Cardiac fibroblast (primary cell): Measurements from ENCODE around the gene EHMT1.

Experiments
- DNase-seq, 2 donors: peaks; one replicate each; pipeline versions ENCODE4 v3.0.0 to v3.0.0-alpha.2; 2010; ENCODE audit warnings: low read depth in 2 of 2
- H3K4me3 ChIP-seq, 2 donors: replicated peaks in 1 of 2; 1 replicate in 1 of 2; 2 replicates in 1 of 2; pipeline ENCODE4 v1.5.1; 2011; ENCODE audit warnings: low read depth in 2 of 2, low read length in 2 of 2, mild to moderate bottlenecking in 2 of 2, moderate library complexity in 1 of 2
- TF ChIP-seq, protein P1 (sequence below): IDR thresholded peaks from one replicate; pipeline ENCODE4 v1.5.1; 2011; ENCODE audit warnings: low read depth, mild to moderate bottlenecking, low read length, inconsistent platforms

EHMT1 gene

DNA sequence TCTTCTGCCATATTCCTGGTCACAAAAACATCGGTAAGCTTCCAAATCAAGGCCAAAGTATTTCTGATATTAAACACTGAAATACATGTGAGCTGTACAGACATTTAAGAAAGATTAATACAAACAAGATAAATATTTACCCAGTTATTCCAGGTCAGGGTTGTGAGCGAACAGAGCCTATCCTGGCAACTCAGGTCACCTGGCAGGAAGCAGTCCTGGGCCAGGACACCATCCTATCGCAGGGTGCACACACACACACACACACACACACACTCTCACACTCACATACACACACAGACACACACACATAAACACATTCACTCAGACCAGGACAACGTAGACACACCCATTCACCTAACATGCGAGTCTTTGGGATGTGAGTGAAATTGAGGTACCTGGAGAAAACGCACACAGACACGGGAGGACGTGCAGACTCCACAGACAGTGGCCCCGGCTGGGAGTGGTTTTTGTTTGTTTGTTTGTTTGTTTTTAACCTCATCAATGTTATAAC, 176.4 kb downstream of the EHMT1 start:
- no peak for DNase-seq
- H3K4me3 ChIP-seq, result no peak overlapping the region
- TF ChIP-seq, protein P1, sequence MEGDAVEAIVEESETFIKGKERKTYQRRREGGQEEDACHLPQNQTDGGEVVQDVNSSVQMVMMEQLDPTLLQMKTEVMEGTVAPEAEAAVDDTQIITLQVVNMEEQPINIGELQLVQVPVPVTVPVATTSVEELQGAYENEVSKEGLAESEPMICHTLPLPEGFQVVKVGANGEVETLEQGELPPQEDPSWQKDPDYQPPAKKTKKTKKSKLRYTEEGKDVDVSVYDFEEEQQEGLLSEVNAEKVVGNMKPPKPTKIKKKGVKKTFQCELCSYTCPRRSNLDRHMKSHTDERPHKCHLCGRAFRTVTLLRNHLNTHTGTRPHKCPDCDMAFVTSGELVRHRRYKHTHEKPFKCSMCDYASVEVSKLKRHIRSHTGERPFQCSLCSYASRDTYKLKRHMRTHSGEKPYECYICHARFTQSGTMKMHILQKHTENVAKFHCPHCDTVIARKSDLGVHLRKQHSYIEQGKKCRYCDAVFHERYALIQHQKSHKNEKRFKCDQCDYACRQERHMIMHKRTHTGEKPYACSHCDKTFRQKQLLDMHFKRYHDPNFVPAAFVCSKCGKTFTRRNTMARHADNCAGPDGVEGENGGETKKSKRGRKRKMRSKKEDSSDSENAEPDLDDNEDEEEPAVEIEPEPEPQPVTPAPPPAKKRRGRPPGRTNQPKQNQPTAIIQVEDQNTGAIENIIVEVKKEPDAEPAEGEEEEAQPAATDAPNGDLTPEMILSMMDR, result no peak

DNA sequence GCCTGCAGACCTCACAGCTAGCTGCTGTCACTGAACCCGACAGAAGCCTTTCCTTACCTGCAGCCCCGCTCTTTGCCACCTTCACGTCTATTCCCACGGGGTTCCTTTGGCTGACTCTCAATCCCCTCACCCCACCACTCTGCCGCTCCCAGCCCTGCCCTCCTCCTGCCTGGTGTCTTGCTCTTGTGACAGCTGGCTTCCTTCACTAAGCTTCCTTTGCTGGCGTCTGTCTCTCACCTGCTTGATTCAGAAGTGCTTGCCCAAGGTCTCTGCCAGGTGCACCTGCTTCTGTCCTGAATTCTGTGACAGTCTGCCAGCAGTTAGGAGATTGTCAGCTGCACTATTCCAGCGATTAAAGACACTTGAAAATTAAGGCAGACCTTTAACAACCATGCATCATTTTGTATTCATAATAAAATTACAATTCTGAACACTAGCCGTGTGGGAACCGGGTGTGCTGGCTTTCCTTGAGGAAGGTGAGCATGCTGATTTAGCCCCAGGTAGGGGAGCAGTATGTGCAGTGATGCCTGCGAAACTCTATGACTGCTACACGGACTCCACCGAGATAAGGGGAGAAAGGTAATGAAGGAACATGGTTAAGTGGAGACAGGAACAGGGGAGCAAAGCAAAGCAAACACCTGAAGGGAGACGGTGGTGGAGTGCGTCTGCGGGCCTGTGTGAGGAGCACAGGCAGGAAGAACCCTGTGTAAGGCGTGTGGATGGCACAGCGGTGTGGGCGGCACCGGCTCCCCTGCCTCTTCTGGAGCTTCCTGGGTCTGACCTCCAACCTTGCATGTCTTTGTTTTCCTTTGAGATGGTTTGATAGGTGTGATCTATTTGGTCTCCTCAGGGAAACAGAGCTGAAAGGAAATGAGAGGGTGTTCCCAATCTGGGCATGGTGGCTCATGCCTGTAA, 178.7 kb downstream of the EHMT1 start:
- H3K4me3 ChIP-seq, result no peak overlapping the region
- no peak for DNase-seq
- TF ChIP-seq, protein P1, result no peak

DNA sequence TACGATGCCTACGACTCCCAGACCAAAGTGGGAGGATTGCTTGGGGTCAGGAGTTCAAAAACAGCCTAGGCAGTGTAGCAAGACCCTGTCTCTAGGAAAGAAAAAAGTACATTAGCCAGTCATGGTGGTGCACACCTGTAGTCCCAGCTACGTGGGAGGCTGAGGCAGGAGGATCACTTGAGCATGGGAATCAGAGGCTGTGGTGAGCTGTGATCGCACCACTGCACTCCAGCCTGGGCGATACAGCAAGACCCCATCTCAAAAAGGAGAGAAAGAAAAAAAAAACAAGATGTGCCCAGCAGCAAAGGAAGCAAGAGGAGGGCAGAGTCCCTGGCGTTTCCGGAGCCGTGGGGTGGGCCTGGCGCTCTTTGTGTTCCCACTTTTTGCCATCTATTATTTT, 179.3 kb downstream of the EHMT1 start:
- no peak for DNase-seq
- no peak overlapping the region for H3K4me3 ChIP-seq
- TF ChIP-seq, protein P1, result no peak

DNA sequence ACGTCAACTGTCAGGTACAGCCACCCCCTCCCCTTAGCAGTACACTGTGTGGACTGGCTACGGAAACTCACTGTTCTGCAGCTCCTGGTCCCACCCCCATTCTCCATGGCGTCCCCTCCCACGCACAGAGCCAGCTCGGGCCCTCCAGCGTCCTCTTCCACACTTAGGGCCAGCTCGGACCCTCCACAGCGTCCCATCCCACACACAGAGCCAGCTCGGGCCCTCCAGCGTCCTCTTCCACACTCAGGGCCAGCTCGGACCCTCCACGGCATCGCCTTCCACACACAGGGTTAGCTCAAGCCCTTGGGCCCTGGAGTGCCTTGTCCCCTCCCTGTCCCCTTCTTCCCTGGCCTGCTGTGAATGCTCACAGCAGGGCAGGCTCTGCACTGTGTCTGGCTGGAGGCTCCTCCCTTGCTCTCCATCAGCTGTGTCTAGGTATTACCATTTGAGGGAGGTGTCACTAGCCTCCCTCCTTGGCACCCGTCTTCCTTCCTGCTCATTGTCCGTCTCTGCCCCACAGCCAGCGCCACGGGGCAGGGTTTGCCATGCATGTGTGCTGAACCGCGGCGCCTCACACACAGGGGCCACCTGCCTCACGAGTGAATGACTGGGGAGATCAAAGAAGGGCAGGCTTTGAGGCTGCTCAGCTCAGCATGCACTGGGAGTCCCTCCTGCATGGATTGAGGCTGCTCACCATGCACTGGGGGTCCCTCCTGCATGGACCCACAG, 180.3 kb downstream of the EHMT1 start:
- DNase-seq, result no peak
- H3K4me3 ChIP-seq, result no peak overlapping the region
- TF ChIP-seq, protein P1, result no peak

DNA sequence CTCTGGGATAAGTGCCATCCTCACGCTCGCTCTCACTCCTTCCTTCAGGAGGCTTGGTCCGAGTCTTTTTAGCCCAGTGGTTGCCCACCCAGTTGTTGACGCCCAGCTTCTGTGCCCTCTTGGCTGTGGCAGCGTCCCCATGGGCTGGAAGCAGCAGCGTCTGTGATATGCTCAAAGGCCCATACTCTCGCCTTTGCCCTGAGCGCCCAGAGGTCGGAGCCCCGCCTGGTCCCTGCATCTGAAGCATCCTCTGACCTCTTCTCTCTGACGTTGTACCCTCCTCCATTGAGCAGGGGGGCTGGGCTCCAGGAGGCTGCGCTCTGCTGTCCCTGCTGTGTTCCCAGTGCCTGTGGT, 180.8 kb downstream of the EHMT1 start:
- DNase-seq, result no peak
- H3K4me3 ChIP-seq, result no peak overlapping the region
- TF ChIP-seq, protein P1, result no peak

DNA sequence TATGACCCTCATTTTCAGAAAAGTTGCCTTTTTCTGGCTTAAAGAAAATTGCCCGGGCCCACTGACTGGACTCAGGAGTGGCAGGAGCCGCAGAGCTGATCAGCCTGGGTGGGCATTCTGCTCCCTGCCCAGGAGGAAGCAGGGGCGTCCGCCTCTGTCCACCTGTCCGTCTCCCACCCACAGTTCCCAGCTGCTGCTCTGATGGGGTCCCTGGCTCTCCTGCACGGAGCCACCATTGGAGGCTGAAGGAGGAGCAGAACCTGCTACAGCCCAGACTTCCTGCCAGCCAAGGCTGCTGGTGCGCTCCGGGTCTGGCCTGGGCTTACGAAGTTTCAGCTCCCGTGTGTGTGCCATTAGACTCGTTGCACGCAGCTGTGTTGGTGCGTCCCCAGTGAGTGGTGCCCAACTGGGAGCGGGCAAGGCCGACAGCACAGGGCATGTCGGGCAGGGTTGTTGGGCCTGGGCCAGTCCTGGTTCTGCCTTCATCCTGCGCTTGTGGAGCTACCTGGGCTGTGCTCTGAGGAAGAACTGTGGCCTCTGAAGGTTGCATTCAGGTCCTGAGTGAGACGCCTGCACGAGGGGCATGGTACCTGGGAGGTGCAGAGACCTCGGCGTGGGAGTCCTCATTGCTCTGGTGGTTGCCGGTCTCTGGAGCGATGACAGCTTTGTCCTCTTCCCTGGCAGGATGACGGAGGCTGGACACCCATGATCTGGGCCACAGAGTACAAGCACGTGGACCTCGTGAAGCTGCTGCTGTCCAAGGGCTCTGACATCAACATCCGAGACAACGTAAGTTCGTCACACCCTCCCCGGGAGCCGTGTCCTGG, 181.6 kb downstream of the EHMT1 start:
- TF ChIP-seq, protein P1, result no peak
- no peak overlapping the region for H3K4me3 ChIP-seq
- no peak for DNase-seq
